Endothelial cell of umbilical vein (primary cell): ENCODE measurements around the gene PNLDC1. TPM values are rescaled to one million over a fixed set of nuclear protein-coding genes. Genes with fewer than 3 reads are reported as not detected.

ENCODE experiments used
- BruUV-seq: library from RNA; stranded (reverse); fragments of 400-500 nt; replicated peaks from 2 replicates; lab custom pipeline; 2021; lab: Mats Ljungman, UMichigan
- CTCF ChIA-PET: fragments of 300-600, 350-600 bp; sonication (Branson Sonifier 250); formaldehyde crosslinking; loops from one replicate; lab custom pipeline; 2021; ENCODE audit warnings: antibody characterized with exemption, inconsistent platforms; lab: Charles Lee
- POLR2A ChIA-PET: fragments of 300-600, 350-600 bp; sonication (Branson Sonifier 250); formaldehyde crosslinking; loops from one replicate; lab custom pipeline; 2021; ENCODE audit warnings: antibody characterized with exemption, inconsistent platforms; lab: Charles Lee
- DNase-seq: peaks from one replicate; pipeline ENCODE4 v3.0.0-alpha.2; 2011; ENCODE audit warnings: low read depth, low spot score
- FAIRE-seq: peaks from 2 replicates; lab custom pipeline; 2011; peaks lifted over from hg19 to GRCh38; lab: Jason Lieb, UNC
- H2AFZ ChIP-seq: 2 replicates; pipeline ENCODE4 v1.6.0; 2012; ENCODE audit warnings: low read depth, low read length, control low read depth, inconsistent platforms
- H3K27ac ChIP-seq: 2 replicates; pipeline ENCODE4 v1.5.1; 2011; ENCODE audit warnings: low read depth, mild to moderate bottlenecking, control low read depth, low read length, moderate library complexity; ENCODE audit not compliant: insufficient read depth
- H3K27me3 ChIP-seq, 2 experiments: 2 replicates each; pipeline versions ENCODE4 v1.6.0 to v1.6.1; 2011; ENCODE audit warnings: low read length in 2 of 2, mixed read lengths in 1 of 2; ENCODE audit not compliant: control insufficient read depth in 2 of 2, insufficient read depth in 2 of 2
- H3K36me3 ChIP-seq, 2 experiments: 2 replicates in 1 of 2; 3 replicates in 1 of 2; pipeline ENCODE4 v1.5.1; 2011; ENCODE audit warnings: low read length in 2 of 2, mild to moderate bottlenecking in 1 of 2, moderate library complexity in 1 of 2; ENCODE audit not compliant: control insufficient read depth in 2 of 2, insufficient read depth in 2 of 2; ENCODE audit errors: extremely low read depth in 1 of 2
- H3K4me1 ChIP-seq: 3 replicates; pipeline ENCODE4 v1.5.1; 2011; ENCODE audit warnings: mild to moderate bottlenecking, low read length; ENCODE audit not compliant: control insufficient read depth, insufficient read depth; ENCODE audit errors: extremely low read depth
- H3K4me2 ChIP-seq: 2 replicates; pipeline ENCODE4 v1.6.1; 2011; ENCODE audit warnings: low read length, control low read depth, mixed read lengths; ENCODE audit not compliant: insufficient read depth
- H3K4me3 ChIP-seq, 3 experiments: fragments of 200-600 bp in 1 of 3; sonication (generic), shearing (Covaris generic) in 1 of 3; replicated peaks in 1 of 3; 2 replicates each; pipeline ENCODE4 v1.5.1; 2011 to 2016; ENCODE audit warnings: control low read depth in 3 of 3, low read length in 3 of 3, mild to moderate bottlenecking in 2 of 3, inconsistent platforms in 1 of 3, low read depth in 1 of 3, moderate library complexity in 1 of 3; ENCODE audit not compliant: insufficient read depth in 1 of 3
- H3K79me2 ChIP-seq: 2 replicates; pipeline ENCODE4 v1.6.0; 2012; ENCODE audit warnings: low read length, inconsistent platforms; ENCODE audit not compliant: control insufficient read depth, insufficient read depth
- H3K9ac ChIP-seq: replicated peaks from 2 replicates; pipeline ENCODE3; 2011; ENCODE audit warnings: low read length, control low read depth; ENCODE audit not compliant: insufficient read depth; ENCODE audit errors: extremely low read depth
- H3K9me1 ChIP-seq: replicated peaks from 3 replicates; pipeline ENCODE4 v1.6.0; 2011; ENCODE audit warnings: mild to moderate bottlenecking, low read length; ENCODE audit not compliant: control insufficient read depth, insufficient read depth; ENCODE audit errors: extremely low read depth
- H3K9me3 ChIP-seq: replicated peaks from 2 replicates; pipeline ENCODE4 v1.5.1; 2012; ENCODE audit warnings: low read length, inconsistent platforms; ENCODE audit not compliant: control insufficient read depth, insufficient read depth
- H4K20me1 ChIP-seq: replicated peaks from 2 replicates; pipeline ENCODE3; 2011; ENCODE audit warnings: mild to moderate bottlenecking, low read length; ENCODE audit not compliant: control insufficient read depth, insufficient read depth; ENCODE audit errors: extremely low read depth
- CTCF ChIP-seq, 2 donors: IDR thresholded peaks; 1 replicate in 1 of 2; 2 replicates in 1 of 2; pipeline ENCODE4 v1.5.1; 2011; ENCODE audit warnings: low read length in 2 of 2, mild to moderate bottlenecking in 2 of 2, moderate library complexity in 2 of 2, control low read depth in 1 of 2, inconsistent platforms in 1 of 2, low read depth in 1 of 2; ENCODE audit not compliant: insufficient read depth in 1 of 2; ENCODE audit errors: extremely low read depth in 1 of 2
- EZH2 ChIP-seq: IDR thresholded peaks from 2 replicates; pipeline ENCODE4 v1.6.1; 2012; ENCODE audit warnings: borderline replicate concordance, low read depth, mild to moderate bottlenecking, moderate library complexity, low read length, inconsistent platforms; ENCODE audit not compliant: severe bottlenecking
- FOS ChIP-seq: IDR thresholded peaks from 2 replicates; pipeline ENCODE4 v1.6.1; 2011; ENCODE audit warnings: mild to moderate bottlenecking, low read length, moderate library complexity, borderline replicate concordance; ENCODE audit not compliant: insufficient read depth
- GATA2 ChIP-seq: IDR thresholded peaks from 2 replicates; pipeline ENCODE4 v1.7.0; 2011; ENCODE audit warnings: low read depth, mild to moderate bottlenecking, moderate library complexity, mixed read lengths, low read length; ENCODE audit not compliant: insufficient read length, insufficient read depth
- JUN ChIP-seq: IDR thresholded peaks from 2 replicates; pipeline ENCODE4 v1.6.1; 2011; ENCODE audit warnings: borderline replicate concordance, low read depth; ENCODE audit not compliant: insufficient read length, insufficient read depth
- MYC ChIP-seq: IDR thresholded peaks from one replicate; pipeline ENCODE4 v1.6.1; 2011; ENCODE audit warnings: mild to moderate bottlenecking, low read depth, low read length
- POLR2A ChIP-seq: IDR thresholded peaks from 2 replicates; pipeline ENCODE4 v1.6.1; 2012; ENCODE audit warnings: low read depth, mild to moderate bottlenecking, control low read depth, low read length
- POLR2AphosphoS5 ChIP-seq: IDR thresholded peaks from 2 replicates; pipeline ENCODE4 v1.6.1; 2012; ENCODE audit warnings: low read depth, mild to moderate bottlenecking, control low read depth, low read length, moderate library complexity; ENCODE audit not compliant: insufficient read depth
- dilution Hi-C: fragments of 300-500 bp; cut with MboI; formaldehyde crosslinking; loops from one replicate; pipeline ENCODE4 v1.15.0; 2019; ENCODE audit warnings: low sequenced_read_pairs; ENCODE audit not compliant: extremely low pct_ligation_motif_present
- intact Hi-C: fragments of 100-400 bp; cut with micrococcal nuclease; formaldehyde crosslinking; loops from one replicate; pipeline ENCODE4 v1.10.0; 2022
- polyA plus RNA-seq, 4 experiments: library from polyadenylated mRNA; depleted of rRNA in 3 of 4; stranded (reverse) in 3 of 4; unstranded in 1 of 4; fragments of >200 nt; gene quantifications; 2 replicates each; pipeline versions ENCODE4 v1.2.1 to v1.2.3, GENCODE V29; 2011 to 2012; ENCODE audit warnings: missing spikeins in 1 of 4
- total RNA-seq: library from RNA; stranded (reverse); gene quantifications from 2 replicates; pipeline ENCODE4 v1.2.3, GENCODE V29; 2021
- TF ChIP-seq, protein P1 (sequence below): IDR thresholded peaks from 2 replicates; pipeline ENCODE4 v1.6.1; 2011; ENCODE audit not compliant: insufficient read depth, insufficient read length

PNLDC1 gene
- total and polyA plus RNA-seq, 2 donors (not counting 3 experiments of a cell fraction or from before 2014, with no cell fraction given), result not detected

DNA sequence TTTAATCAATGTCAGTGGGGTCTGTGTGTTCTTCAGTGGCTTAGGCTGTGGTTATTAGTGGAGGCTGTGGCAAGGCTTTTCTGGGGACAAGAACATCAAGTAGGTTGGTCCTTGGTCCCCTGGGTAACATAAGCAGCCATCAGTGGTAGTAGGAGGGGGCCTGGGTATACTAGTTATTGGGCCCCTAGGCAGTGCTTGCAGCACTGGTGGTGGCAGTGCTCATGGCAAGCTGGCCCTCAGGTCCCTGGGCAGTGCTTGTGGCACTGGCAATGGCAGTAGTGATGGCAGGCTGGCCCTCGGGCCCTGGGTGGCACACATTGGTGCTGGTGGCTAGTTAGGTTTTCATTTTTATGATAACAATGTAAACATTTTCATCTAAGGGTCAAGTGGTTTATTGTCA is 58.2 kb downstream of the PNLDC1 start:
- Histone ChIP-seq H3K9me1 (no peaks in the 10 kb centered on the region), H4K20me1 (no peaks in the 10 kb centered on the region), H3K9me3 (no peaks in the 10 kb centered on the region), H3K27me3 (no peaks in the 10 kb centered on the region), H3K4me3 (no peak overlapping the region), H3K36me3 (no peaks in the 10 kb centered on the region), H3K79me2 (no peaks in the 10 kb centered on the region), H2AFZ (no peak overlapping the region), H3K27ac (no peak overlapping the region), H3K4me2 (no peak overlapping the region), H3K4me1 (no peaks in the 10 kb centered on the region), H3K9ac (no peak overlapping the region)
- intact Hi-C loops, result loop anchor here (10.0 kb wide), 1 partner anchor 683 kb away; no protein-coding TSS in a partner anchor
- TF ChIP-seq EZH2 (no peak), POLR2AphosphoS5 (no peak), POLR2A (no peak), CTCF (IDR thresholded peaks at IDR 0.05; ENCODE audit: extremely low read depth in 1 of 2, insufficient read depth in 1 of 2, low read depth in 1 of 2, low read length in 2 of 2) (no peak), MYC (no peak), JUN (no peak), FOS (no peak), GATA2 (no peak)
- TF ChIP-seq, protein P1, sequence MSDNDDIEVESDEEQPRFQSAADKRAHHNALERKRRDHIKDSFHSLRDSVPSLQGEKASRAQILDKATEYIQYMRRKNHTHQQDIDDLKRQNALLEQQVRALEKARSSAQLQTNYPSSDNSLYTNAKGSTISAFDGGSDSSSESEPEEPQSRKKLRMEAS, result no peak
- ChIA-PET POLR2A (no interaction called here), CTCF (no interaction called here)
- dilution Hi-C loops, result no loop called here
- no TSS peak for BruUV-seq
- FAIRE-seq (no peak), DNase-seq (no peak)
